Loucy (cell line): Measurements from ENCODE around the gene SH3RF1.
A peak's percentile ranks its signal among the peaks of the same experiment; 100 is the strongest.

Experiments used
- H2AFZ ChIP-seq: fragments of 200-600 bp; sonication (generic); 2 replicates; pipeline ENCODE4 v1.6.0; 2016; ENCODE audit warnings: antibody characterized with exemption, mild to moderate bottlenecking, low read length, moderate library complexity
- H3F3A ChIP-seq: fragments of 200-600 bp; 2 replicates; pipeline ENCODE4 v1.6.0; 2016; ENCODE audit warnings: antibody characterized with exemption, low read depth, mild to moderate bottlenecking
- H3K27me3 ChIP-seq: fragments of 200-600 bp; sonication (generic); 2 replicates; pipeline ENCODE4 v1.6.1; 2014; ENCODE audit warnings: low read length, mild to moderate bottlenecking; ENCODE audit not compliant: insufficient read depth, poor library complexity, severe bottlenecking
- H3K36me3 ChIP-seq: fragments of 200-600 bp; sonication (generic); 2 replicates; pipeline ENCODE4 v1.6.1; 2016; ENCODE audit warnings: low read length; ENCODE audit not compliant: insufficient read depth
- H3K4me1 ChIP-seq: fragments of 200-600 bp; sonication (generic); 2 replicates; pipeline ENCODE4 v1.5.1; 2014; ENCODE audit warnings: low read length, mild to moderate bottlenecking; ENCODE audit not compliant: insufficient read depth, poor library complexity, severe bottlenecking
- H3K4me2 ChIP-seq: fragments of 200-600 bp; sonication (generic); 2 replicates; pipeline ENCODE4 v1.6.0; 2014; ENCODE audit warnings: antibody characterized with exemption, low read length, low read depth, mild to moderate bottlenecking; ENCODE audit not compliant: poor library complexity, severe bottlenecking
- H3K4me3 ChIP-seq: fragments of 200-600 bp; sonication (generic); 2 replicates; pipeline ENCODE4 v1.5.1; 2014; ENCODE audit warnings: low read length, mild to moderate bottlenecking, mixed read lengths; ENCODE audit not compliant: poor library complexity, severe bottlenecking
- H3K79me2 ChIP-seq: fragments of 200-600 bp; sonication (generic); 2 replicates; pipeline ENCODE4 v1.6.1; 2014; ENCODE audit warnings: low read length; ENCODE audit not compliant: insufficient read depth
- H3K9ac ChIP-seq: fragments of 200-600 bp; sonication (generic); 2 replicates; pipeline ENCODE4 v1.6.0; 2014; ENCODE audit warnings: mild to moderate bottlenecking, low read depth, low read length, moderate library complexity; ENCODE audit not compliant: poor library complexity, severe bottlenecking
- H3K9me2 ChIP-seq: fragments of 200-600 bp; sonication (generic); replicated peaks from 2 replicates; pipeline ENCODE4 v1.6.1; 2016; ENCODE audit warnings: low read depth, low read length, mixed read lengths
- H3K9me3 ChIP-seq: fragments of 200-600 bp; sonication (generic); 2 replicates; pipeline ENCODE4 v1.6.1; 2014; ENCODE audit warnings: mild to moderate bottlenecking, antibody characterized with exemption, low read length, low read depth; ENCODE audit not compliant: insufficient read depth
- H4K20me1 ChIP-seq: fragments of 200-600 bp; sonication (generic); 2 replicates; pipeline ENCODE4 v1.6.0; 2014; ENCODE audit warnings: antibody characterized with exemption, low read length, mild to moderate bottlenecking; ENCODE audit not compliant: insufficient read depth, poor library complexity, severe bottlenecking
- CTCF ChIP-seq: fragments of 200-600 bp; sonication (generic); conservative IDR thresholded peaks from 2 replicates; pipeline ENCODE4 v1.5.1; 2014; ENCODE audit warnings: mild to moderate bottlenecking, antibody characterized with exemption, low read length
- EZH2phosphoT487 ChIP-seq: fragments of 200-600 bp; IDR thresholded peaks from 2 replicates; pipeline ENCODE4 v1.6.1; 2018; ENCODE audit warnings: antibody characterized with exemption, mild to moderate bottlenecking, moderate library complexity, borderline replicate concordance

SH3RF1 gene

DNA sequence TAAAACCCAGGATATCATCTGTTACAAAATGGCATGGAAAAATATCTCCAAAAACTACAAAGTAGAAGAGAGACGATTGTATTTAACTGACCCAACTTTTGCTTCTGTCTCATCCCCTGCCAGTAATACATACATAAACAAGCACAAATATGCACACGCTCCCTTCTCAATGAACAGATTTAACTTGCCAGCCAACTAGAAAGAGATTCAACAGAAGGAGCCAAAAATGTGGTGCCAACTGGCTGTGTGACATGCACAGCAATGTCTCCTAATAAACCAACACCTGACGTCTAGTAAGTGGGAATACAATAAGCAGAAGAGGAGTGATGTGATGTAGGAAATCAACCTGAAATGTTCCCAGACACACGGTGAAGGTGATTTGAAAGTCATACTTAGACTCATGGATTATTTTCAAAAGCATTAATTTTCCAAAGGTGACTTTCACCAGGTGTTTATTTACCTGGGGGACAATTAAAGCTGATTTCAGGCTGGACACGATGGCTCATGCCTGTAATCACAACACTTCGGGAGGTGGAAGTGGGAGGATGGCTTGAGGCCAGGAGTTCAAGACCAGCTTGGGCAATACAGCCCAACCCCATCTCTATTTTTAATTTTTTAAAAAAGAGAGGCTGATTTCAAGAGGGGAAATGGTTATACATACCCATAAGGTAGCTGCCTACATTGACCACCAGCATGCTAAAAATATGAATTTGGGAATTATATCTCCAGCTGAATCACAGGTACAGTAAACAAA is 33.7 kb downstream of the SH3RF1 start:
- TF ChIP-seq EZH2phosphoT487 (no peak), CTCF (no peak)
- Histone ChIP-seq H3K36me3 (no peaks in the 10 kb centered on the region), H3K9me3 (no peaks in the 10 kb centered on the region), H3K4me2 (no peak overlapping the region), H3K27me3 (no peaks in the 10 kb centered on the region), H3K9ac (no peak overlapping the region), H3K4me1 (peaks cover 36% of the 10 kb centered on the region), H2AFZ (no peak overlapping the region), H3K79me2 (peaks cover 5% of the 10 kb centered on the region; the same call in 1 of the 2 replicates), H4K20me1 (no peaks in the 10 kb centered on the region), H3K9me2 (no peaks in the 10 kb centered on the region), H3F3A (no peaks in the 10 kb centered on the region), H3K4me3 (no peak overlapping the region)

DNA sequence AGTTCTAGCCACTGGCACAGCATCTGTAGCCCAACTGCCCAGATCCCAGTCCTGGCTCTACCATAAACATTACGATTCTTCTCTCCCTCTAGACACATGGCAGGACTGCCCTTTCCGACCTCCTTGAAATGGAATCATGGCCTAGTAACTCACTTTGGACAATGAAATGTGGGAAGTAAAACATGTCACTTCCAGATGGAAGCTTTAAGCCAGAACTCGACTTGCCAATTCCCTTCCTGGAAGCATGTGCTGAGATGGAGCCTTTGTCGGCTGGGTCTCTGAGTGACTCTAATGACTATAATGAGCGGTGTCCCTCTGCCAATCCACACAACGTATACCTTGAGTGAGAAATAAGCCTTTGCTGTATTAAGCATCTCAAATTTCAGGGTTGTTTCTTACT is 34.7 kb downstream of the SH3RF1 start:
- Histone ChIP-seq H3K27me3 (no peaks in the 10 kb centered on the region), H3K4me2 (no peak overlapping the region), H3K9me2 (no peaks in the 10 kb centered on the region), H3K79me2 (peaks cover 5% of the 10 kb centered on the region; the same call in 1 of the 2 replicates), H2AFZ (no peak overlapping the region), H3K4me3 (no peak overlapping the region), H3K9me3 (no peaks in the 10 kb centered on the region), H3K36me3 (no peaks in the 10 kb centered on the region), H3F3A (no peaks in the 10 kb centered on the region), H4K20me1 (no peaks in the 10 kb centered on the region), H3K9ac (no peak overlapping the region), H3K4me1 (peaks cover 36% of the 10 kb centered on the region)
- no peak for TF ChIP-seq CTCF
- no peak for TF ChIP-seq EZH2phosphoT487

GRCh38 chr4:169234137-169234855 is 36.5 kb downstream of the SH3RF1 start:
- Histone ChIP-seq H3K9me2 (no peaks in the 10 kb centered on the region), H3K4me3 (peak overlapping the region; percentile 43), H3K27me3 (no peaks in the 10 kb centered on the region), H3K79me2 (peaks cover 5% of the 10 kb centered on the region; the same call in 1 of the 2 replicates), H3K4me1 (peaks cover 29% of the 10 kb centered on the region), H4K20me1 (no peaks in the 10 kb centered on the region), H3K4me2 (peak overlapping the region; percentile 50), H3K36me3 (no peaks in the 10 kb centered on the region), H3F3A (no peaks in the 10 kb centered on the region), H3K9me3 (no peaks in the 10 kb centered on the region), H3K9ac (no peak overlapping the region), H2AFZ (no peak overlapping the region)
- no peak for TF ChIP-seq EZH2phosphoT487
- TF ChIP-seq CTCF: no peak
